SKM-1 treated with dmso at 0.1 percent for 144 hours (cell line): Measurements from ENCODE around the gene HS3ST6.
"Not testable (repeated sequence)": the region's sequence is repeated elsewhere in the genome, so short reads cannot be mapped to it uniquely, and the experiment has no call there.

Source experiments
- DNase-seq: peaks from one replicate; lab custom pipeline; 2025; ENCODE audit not compliant: unreplicated experiment; lab: John Stamatoyannopoulos, UW

HS3ST6 gene

GRCh38 chr16:1918351-1919326 lies at the start of gene HS3ST6:
HS3ST6 (minus strand) TSS chr16:1918415; CDS start chr16:1918323, 92 bp downstream.
- no peak for DNase-seq

GRCh38 chr16:1966460-1966859 lies 48.2 kb upstream of the HS3ST6 start, which contains the start of gene RNF151:
RNF151 (plus strand) TSS chr16:1966856; CDS start chr16:1966882, 26 bp downstream.
- no peak for DNase-seq

GRCh38 chr16:1965396-1966001 lies 47.3 kb upstream of the HS3ST6 start:
- DNase-seq = no peak

GRCh38 chr16:1964506-1965395 lies 46.5 kb upstream of the HS3ST6 start, which contains the start of gene RPS2:
RPS2 (minus strand) TSS chr16:1964826; CDS start chr16:1964625, 201 bp downstream.
- peak; percentile 98 for DNase-seq

- no peak for DNase-seq
These were observed 45.7 kb upstream of the HS3ST6 start for GRCh38 chr16:1963806-1964505.

- DNase-seq = not testable (repeated sequence)
These were observed 44.2 kb upstream of the HS3ST6 start for GRCh38 chr16:1962161-1963153.

- no peak for DNase-seq
These were observed 43.4 kb upstream of the HS3ST6 start for GRCh38 chr16:1961651-1962067.

GRCh38 chr16:1960665-1961630 lies 42.7 kb upstream of the HS3ST6 start:
- DNase-seq = peak; percentile 29

GRCh38 chr16:1959269-1960039 lies 41.2 kb upstream of the HS3ST6 start, which contains the start of gene NDUFB10:
NDUFB10 (plus strand) TSS chr16:1959538; CDS start chr16:1959625, 87 bp downstream.
- DNase-seq = peak; percentile 82

GRCh38 chr16:1958715-1959268 lies 40.6 kb upstream of the HS3ST6 start:
- DNase-seq = no peak

- not testable (repeated sequence) for DNase-seq
These were observed 39.9 kb upstream of the HS3ST6 start for GRCh38 chr16:1958143-1958491.

GRCh38 chr16:1957434-1958142 lies 39.4 kb upstream of the HS3ST6 start:
- not testable (repeated sequence) for DNase-seq

GRCh38 chr16:1953734-1954133 lies 35.5 kb upstream of the HS3ST6 start:
- DNase-seq = no peak

GRCh38 chr16:1950559-1950958 lies 32.3 kb upstream of the HS3ST6 start:
- no peak for DNase-seq

- DNase-seq = no peak
These were observed 31.8 kb upstream of the HS3ST6 start for GRCh38 chr16:1950047-1950446.

- DNase-seq = no peak
These were observed 31.3 kb upstream of the HS3ST6 start for GRCh38 chr16:1949507-1949906.
